Measurements from ENCODE around the gene RCN2. TPM values are rescaled to one million over a fixed set of nuclear protein-coding genes. Genes with fewer than 3 reads are reported as not detected.

Gene RCN2
- total RNA-seq, 6 experiments from 2014 or later: 88.0 to 98.1 (median 94.5) TPM

- H3K27ac Mint-ChIP-seq: no peak overlapping the region
- H3K4me3 Mint-ChIP-seq: no peak overlapping the region
These were observed 70.4 kb downstream of the RCN2 start for GRCh38 chr15:77001966-77002365.

GRCh38 chr15:77002436-77002835 is 70.9 kb downstream of the RCN2 start:
- TF ChIP-seq CTCF (IDR thresholded peaks at IDR 0.05): no peak
- Mint-ChIP-seq H3K27ac (no peak overlapping the region), H3K9me3 (no peaks in the 10 kb centered on the region), H3K4me3 (no peak overlapping the region), H3K4me1 (ENCODE audit: low read depth) (peaks cover 4% of the 10 kb centered on the region; the same call in 1 of the 2 replicates), H3K36me3 (ENCODE audit: low read depth) (0 out of 2 replicates have a peak, but pooled peaks cover 5% of the 10 kb centered on the region), H3K27me3 (ENCODE audit: insufficient read depth) (peaks cover 35% of the 10 kb centered on the region)
- DNase-seq: no peak

More at GRCh38 chr15:77001966-77002365, 70.4 kb downstream of the RCN2 start:
- no peak for TF ChIP-seq CTCF (IDR thresholded peaks at IDR 0.05)
- Mint-ChIP-seq H3K9me3 (no peaks in the 10 kb centered on the region), H3K36me3 (ENCODE audit: low read depth) (0 out of 2 replicates have a peak, but pooled peaks cover 5% of the 10 kb centered on the region), H3K4me1 (ENCODE audit: low read depth) (peaks cover 8% of the 10 kb centered on the region; the same call in 1 of the 2 replicates), H3K27me3 (ENCODE audit: insufficient read depth) (peaks cover 32% of the 10 kb centered on the region)
- no peak for DNase-seq

- H3K27me3 Mint-ChIP-seq (ENCODE audit: insufficient read depth): peaks cover 38% of the 10 kb centered on the region
These were observed 71.7 kb downstream of the RCN2 start for GRCh38 chr15:77002954-77003912.

More at GRCh38 chr15:77002954-77003912, 71.7 kb downstream of the RCN2 start:
- H3K4me3 Mint-ChIP-seq: no peak overlapping the region
- 0 out of 2 replicates have a peak, but pooled peaks cover 5% of the 10 kb centered on the region for H3K36me3 Mint-ChIP-seq (ENCODE audit: low read depth)
- no peak overlapping the region for H3K27ac Mint-ChIP-seq
- TF ChIP-seq CTCF (IDR thresholded peaks at IDR 0.05): no peak
- H3K4me1 Mint-ChIP-seq (ENCODE audit: low read depth): no peaks in the 10 kb centered on the region
- H3K9me3 Mint-ChIP-seq: no peaks in the 10 kb centered on the region
- no peak for DNase-seq

Other genes with a start within 250 kb of the RCN2 start
- gene SCAPER, start 26.4 kb upstream of the RCN2 start, total RNA-seq (2021; fragmentation: NEBNext Ultra II Directional; extraction: Animal tissue kit (Norgen Biotek cat#: 25700)): 10 to 100 TPM in 1 of 6 experiments, 1 to 10 TPM in 5; 6.9 to 10.1 (median 8.1) TPM
- gene PSTPIP1, start 63.4 kb downstream of the RCN2 start, total RNA-seq (2021; fragmentation: NEBNext Ultra II Directional; extraction: Animal tissue kit (Norgen Biotek cat#: 25700)): under 1 TPM in 2 of 6 experiments, not detected in 4; 0.16 to 0.38 TPM
- 100 to 1,000 TPM; 153 to 222 (median 183) TPM for gene TSPAN3, start 139.4 kb downstream of the RCN2 start, total RNA-seq (2021; fragmentation: NEBNext Ultra II Directional; extraction: Animal tissue kit (Norgen Biotek cat#: 25700))